ENCODE results near the gene CEP83. TPM values are rescaled to one million over a fixed set of nuclear protein-coding genes. Genes with fewer than 3 reads are reported as not detected.

Gene CEP83
- polyA plus RNA-seq, 1 of the 3 experiments (the other 2 are of a cell fraction) = 2.5 TPM

DNA sequence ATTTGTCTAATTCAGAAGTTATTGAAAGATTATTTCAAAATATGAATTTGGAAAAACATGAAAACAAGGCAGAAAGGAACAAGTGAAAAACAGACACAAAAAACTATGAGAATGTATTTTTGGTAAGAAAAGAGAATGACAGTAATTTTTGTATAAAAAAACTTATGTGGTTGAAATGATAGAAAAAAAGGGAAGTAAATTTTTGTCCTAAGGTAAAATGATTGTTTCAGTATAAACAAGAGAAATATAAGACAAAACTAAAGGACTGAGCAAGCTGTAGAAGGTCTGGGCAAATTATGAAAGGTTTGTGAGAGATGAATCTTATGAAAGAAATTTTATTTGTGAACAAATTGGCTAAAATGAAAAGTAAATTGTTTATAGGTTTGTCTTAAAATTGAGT is 44.6 kb downstream of the CEP83 start:
- no peaks in the 10 kb centered on the region for H3K9me3 ChIP-seq
- no peak overlapping the region for H2AFZ ChIP-seq (ENCODE audit: low read depth)
- no peak overlapping the region for H3K9ac ChIP-seq
- peaks cover 0 to 6% of the 10 kb centered on the region in 2 experiments for H3K36me3 ChIP-seq (replicated peaks in 1 of 2; ENCODE audit: control insufficient read depth in 1 of 2, insufficient read depth in 2 of 2, low read length in 1 of 2)
- TF ChIP-seq CHD2 (IDR thresholded peaks at IDR 0.05; ENCODE audit: low read length, partially characterized antibody) (no peak), FOSL2 (IDR thresholded peaks at IDR 0.05; ENCODE audit: borderline replicate concordance, low read depth) (no peak), FOXJ3 (CRISPR knock-in tag; IDR thresholded peaks at IDR 0.05) (no peak), EZH2phosphoT487 (IDR thresholded peaks at IDR 0.05; ENCODE audit: borderline replicate concordance, low read depth) (no peak), YY1 (IDR thresholded peaks at IDR 0.05; ENCODE audit: low read depth) (no peak), TCF12 (IDR thresholded peaks at IDR 0.05) (no peak)
- TF ChIP-seq, protein P1, sequence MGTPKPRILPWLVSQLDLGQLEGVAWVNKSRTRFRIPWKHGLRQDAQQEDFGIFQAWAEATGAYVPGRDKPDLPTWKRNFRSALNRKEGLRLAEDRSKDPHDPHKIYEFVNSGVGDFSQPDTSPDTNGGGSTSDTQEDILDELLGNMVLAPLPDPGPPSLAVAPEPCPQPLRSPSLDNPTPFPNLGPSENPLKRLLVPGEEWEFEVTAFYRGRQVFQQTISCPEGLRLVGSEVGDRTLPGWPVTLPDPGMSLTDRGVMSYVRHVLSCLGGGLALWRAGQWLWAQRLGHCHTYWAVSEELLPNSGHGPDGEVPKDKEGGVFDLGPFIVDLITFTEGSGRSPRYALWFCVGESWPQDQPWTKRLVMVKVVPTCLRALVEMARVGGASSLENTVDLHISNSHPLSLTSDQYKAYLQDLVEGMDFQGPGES (IDR thresholded peaks at IDR 0.05; ENCODE audit: low read depth, low read length) = no peak
- TF ChIP-seq, protein P2, sequence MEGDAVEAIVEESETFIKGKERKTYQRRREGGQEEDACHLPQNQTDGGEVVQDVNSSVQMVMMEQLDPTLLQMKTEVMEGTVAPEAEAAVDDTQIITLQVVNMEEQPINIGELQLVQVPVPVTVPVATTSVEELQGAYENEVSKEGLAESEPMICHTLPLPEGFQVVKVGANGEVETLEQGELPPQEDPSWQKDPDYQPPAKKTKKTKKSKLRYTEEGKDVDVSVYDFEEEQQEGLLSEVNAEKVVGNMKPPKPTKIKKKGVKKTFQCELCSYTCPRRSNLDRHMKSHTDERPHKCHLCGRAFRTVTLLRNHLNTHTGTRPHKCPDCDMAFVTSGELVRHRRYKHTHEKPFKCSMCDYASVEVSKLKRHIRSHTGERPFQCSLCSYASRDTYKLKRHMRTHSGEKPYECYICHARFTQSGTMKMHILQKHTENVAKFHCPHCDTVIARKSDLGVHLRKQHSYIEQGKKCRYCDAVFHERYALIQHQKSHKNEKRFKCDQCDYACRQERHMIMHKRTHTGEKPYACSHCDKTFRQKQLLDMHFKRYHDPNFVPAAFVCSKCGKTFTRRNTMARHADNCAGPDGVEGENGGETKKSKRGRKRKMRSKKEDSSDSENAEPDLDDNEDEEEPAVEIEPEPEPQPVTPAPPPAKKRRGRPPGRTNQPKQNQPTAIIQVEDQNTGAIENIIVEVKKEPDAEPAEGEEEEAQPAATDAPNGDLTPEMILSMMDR (IDR thresholded peaks at IDR 0.05) = no peak
- H3K4me3 ChIP-seq (ENCODE audit: low read depth in 2 of 2, low read length in 1 of 2) = no peak overlapping the region
- H3K9me2 ChIP-seq = no peaks in the 10 kb centered on the region
- no peak overlapping the region for H3K4me2 ChIP-seq
- CTCF ChIA-PET = no interaction called here
- H3K79me2 ChIP-seq (ENCODE audit: insufficient read depth) = no peaks in the 10 kb centered on the region
- H3F3A ChIP-seq (replicated peaks; ENCODE audit: insufficient read depth) = no peaks in the 10 kb centered on the region
- no peak for DNase-seq
- no peak overlapping the region for H3K27ac ChIP-seq (ENCODE audit: low read depth in 2 of 2, low read length in 1 of 2)
- H3K4me1 ChIP-seq (ENCODE audit: control insufficient read depth in 1 of 2, insufficient read depth in 2 of 2, low read depth in 1 of 2, low read length in 1 of 2) = no peaks in the 10 kb centered on the region; a peak in 1 of 4 replicates
- POLR2A ChIA-PET = no interaction called here
- no peaks in the 10 kb centered on the region for H4K20me1 ChIP-seq (ENCODE audit: insufficient read depth)
- no peaks in the 10 kb centered on the region for H3K27me3 ChIP-seq (ENCODE audit: insufficient read depth)

DNA sequence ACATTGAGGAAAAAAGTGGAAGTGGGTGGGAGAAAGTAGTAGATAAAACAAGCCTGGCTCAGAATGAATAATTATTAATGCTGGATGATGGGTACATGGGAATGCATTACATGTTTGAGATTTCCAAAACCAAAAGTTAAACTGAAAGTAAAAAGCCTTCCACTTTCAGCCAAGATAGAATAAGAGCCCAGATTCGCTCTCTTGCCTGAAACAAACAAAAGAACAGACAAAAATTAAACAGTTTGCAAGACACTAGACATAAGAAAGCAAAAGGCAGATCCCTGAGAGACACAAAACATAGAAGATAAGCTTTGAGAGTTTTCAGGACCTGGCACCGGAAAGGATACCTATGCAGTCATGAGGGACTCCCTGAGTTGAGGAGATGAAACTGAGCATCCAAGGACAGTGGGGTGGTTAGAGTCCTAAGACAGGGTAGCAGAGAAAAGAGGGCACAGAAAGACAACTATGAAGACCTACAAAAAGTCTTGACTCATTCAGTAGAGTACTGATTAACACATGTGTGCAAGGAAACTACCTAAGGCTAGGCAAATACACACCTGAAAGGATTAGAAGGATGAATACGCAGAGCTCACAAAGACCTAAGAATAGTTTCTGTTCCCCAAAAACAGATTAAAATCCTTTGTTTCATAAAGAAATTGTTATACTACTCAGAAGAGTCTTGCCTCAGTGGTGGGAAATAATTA is 54.1 kb downstream of the CEP83 start:
- no peak overlapping the region for H2AFZ ChIP-seq (ENCODE audit: low read depth)
- 97% methylated on average over 3 of the region's 3 CpGs for WGBS (ENCODE audit: low lambda C conversion rate)
- H3K79me2 ChIP-seq (ENCODE audit: insufficient read depth) = no peaks in the 10 kb centered on the region
- ChIA-PET CTCF (interaction anchor here (0.9 kb wide), 2 partner anchors 27 to 29 kb away, joined by 3 to 4 read pairs; no protein-coding TSS in a partner anchor), POLR2A (no interaction called here)
- no peaks in the 10 kb centered on the region for H3F3A ChIP-seq (replicated peaks; ENCODE audit: insufficient read depth)
- H3K36me3 ChIP-seq (replicated peaks in 1 of 2; ENCODE audit: control insufficient read depth in 1 of 2, insufficient read depth in 2 of 2, low read length in 1 of 2) = peaks cover 0 to 5% of the 10 kb centered on the region in 2 experiments
- no peak overlapping the region for H3K4me3 ChIP-seq (ENCODE audit: low read depth in 2 of 2, low read length in 1 of 2)
- no peak for DNase-seq
- TF ChIP-seq RCOR1 (IDR thresholded peaks at IDR 0.05; ENCODE audit: low read length) = no peak
- TF ChIP-seq MXI1 (IDR thresholded peaks at IDR 0.05; ENCODE audit: low read depth, low read length) = no peak
- TF ChIP-seq, protein P3, sequence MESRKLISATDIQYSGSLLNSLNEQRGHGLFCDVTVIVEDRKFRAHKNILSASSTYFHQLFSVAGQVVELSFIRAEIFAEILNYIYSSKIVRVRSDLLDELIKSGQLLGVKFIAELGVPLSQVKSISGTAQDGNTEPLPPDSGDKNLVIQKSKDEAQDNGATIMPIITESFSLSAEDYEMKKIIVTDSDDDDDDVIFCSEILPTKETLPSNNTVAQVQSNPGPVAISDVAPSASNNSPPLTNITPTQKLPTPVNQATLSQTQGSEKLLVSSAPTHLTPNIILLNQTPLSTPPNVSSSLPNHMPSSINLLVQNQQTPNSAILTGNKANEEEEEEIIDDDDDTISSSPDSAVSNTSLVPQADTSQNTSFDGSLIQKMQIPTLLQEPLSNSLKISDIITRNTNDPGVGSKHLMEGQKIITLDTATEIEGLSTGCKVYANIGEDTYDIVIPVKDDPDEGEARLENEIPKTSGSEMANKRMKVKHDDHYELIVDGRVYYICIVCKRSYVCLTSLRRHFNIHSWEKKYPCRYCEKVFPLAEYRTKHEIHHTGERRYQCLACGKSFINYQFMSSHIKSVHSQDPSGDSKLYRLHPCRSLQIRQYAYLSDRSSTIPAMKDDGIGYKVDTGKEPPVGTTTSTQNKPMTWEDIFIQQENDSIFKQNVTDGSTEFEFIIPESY (IDR thresholded peaks at IDR 0.05; ENCODE audit: borderline replicate concordance, low read depth) = no peak
- TF ChIP-seq SIN3A (IDR thresholded peaks at IDR 0.05; ENCODE audit: borderline replicate concordance, low read depth, low read length) = no peak
- TF ChIP-seq, protein P2 (IDR thresholded peaks at IDR 0.05) = no peak
- TF ChIP-seq CHD2 (IDR thresholded peaks at IDR 0.05; ENCODE audit: low read length, partially characterized antibody) = no peak
- no peak for TF ChIP-seq POLR2AphosphoS5 (IDR thresholded peaks at IDR 0.05; ENCODE audit: low read depth, low read length)
- no peak for TF ChIP-seq EZH2phosphoT487 (IDR thresholded peaks at IDR 0.05; ENCODE audit: borderline replicate concordance, low read depth)
- TF ChIP-seq, protein P1 (IDR thresholded peaks at IDR 0.05; ENCODE audit: low read depth, low read length) = no peak
- TF ChIP-seq FOXM1 (IDR thresholded peaks at IDR 0.05; ENCODE audit: low read depth) = no peak
- TF ChIP-seq, protein P4, sequence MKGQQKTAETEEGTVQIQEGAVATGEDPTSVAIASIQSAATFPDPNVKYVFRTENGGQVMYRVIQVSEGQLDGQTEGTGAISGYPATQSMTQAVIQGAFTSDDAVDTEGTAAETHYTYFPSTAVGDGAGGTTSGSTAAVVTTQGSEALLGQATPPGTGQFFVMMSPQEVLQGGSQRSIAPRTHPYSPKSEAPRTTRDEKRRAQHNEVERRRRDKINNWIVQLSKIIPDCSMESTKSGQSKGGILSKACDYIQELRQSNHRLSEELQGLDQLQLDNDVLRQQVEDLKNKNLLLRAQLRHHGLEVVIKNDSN (IDR thresholded peaks at IDR 0.05; ENCODE audit: borderline replicate concordance, low read depth) = no peak
- TF ChIP-seq RAD21 (IDR thresholded peaks at IDR 0.05; ENCODE audit: low read length) = no peak
- TF ChIP-seq YY1 (IDR thresholded peaks at IDR 0.05; ENCODE audit: low read depth) = no peak
- H3K9me2 ChIP-seq = no peaks in the 10 kb centered on the region
- H3K27ac ChIP-seq (ENCODE audit: low read depth in 2 of 2, low read length in 1 of 2) = no peak overlapping the region
- no peak overlapping the region for H3K4me2 ChIP-seq
- no peak overlapping the region for H3K9ac ChIP-seq
- H4K20me1 ChIP-seq (ENCODE audit: insufficient read depth) = no peaks in the 10 kb centered on the region
- H3K27me3 ChIP-seq (ENCODE audit: insufficient read depth) = no peaks in the 10 kb centered on the region
- H3K4me1 ChIP-seq (ENCODE audit: control insufficient read depth in 1 of 2, insufficient read depth in 2 of 2, low read depth in 1 of 2, low read length in 1 of 2) = no peaks in the 10 kb centered on the region
- H3K9me3 ChIP-seq = no peaks in the 10 kb centered on the region; the same call in 1 of the 2 replicates

All from SK-N-SH (cell line).